Psoas muscle (tissue), 8 donors: Measurements from ENCODE around the gene CELF2. TPM values are rescaled to one million over a fixed set of nuclear protein-coding genes. Genes with fewer than 3 reads are reported as not detected.

Experiments used
- ATAC-seq, 4 donors: fragments of 200-7000 bp; cut with Tn5 transposase; one replicate each; pipeline ENCODE4 v1.9.1; 2020; ENCODE audit warnings: moderate library complexity in 3 of 4, mild to moderate bottlenecking in 2 of 4
- DNase-seq, 2 donors: peaks; one replicate each; pipeline ENCODE4 v3.0.0-alpha.2; 2020
- H3K27ac ChIP-seq: fragments of 200-600 bp; one replicate; pipeline ENCODE4 v1.8.0; 2022
- H3K27me3 ChIP-seq, 3 donors: fragments of 200-600 bp in 1 of 3; one replicate each; pipeline versions ENCODE4 v1.6.1 to v1.8.0; 2013 to 2022; ENCODE audit warnings: low read length in 2 of 3, mild to moderate bottlenecking in 2 of 3, moderate library complexity in 1 of 3; ENCODE audit not compliant: insufficient read depth in 3 of 3
- H3K36me3 ChIP-seq, 2 donors: fragments of 200-600 bp in 1 of 2; one replicate each; pipeline versions ENCODE4 v1.6.1 to v1.8.0; 2013 to 2022; ENCODE audit warnings: low read depth in 1 of 2, mild to moderate bottlenecking in 1 of 2, moderate library complexity in 1 of 2; ENCODE audit not compliant: insufficient read depth in 1 of 2
- H3K4me1 ChIP-seq: fragments of 200-600 bp; one replicate; pipeline ENCODE4 v1.8.0; 2022
- H3K4me3 ChIP-seq: fragments of 200-600 bp; one replicate; pipeline ENCODE4 v1.8.0; 2022; ENCODE audit warnings: mild to moderate bottlenecking
- H3K9me3 ChIP-seq: fragments of 200-600 bp; one replicate; pipeline ENCODE4 v1.8.0; 2022
- CTCF ChIP-seq: fragments of 200-600 bp; IDR thresholded peaks from one replicate; pipeline ENCODE4 v1.8.0; 2022; ENCODE audit warnings: antibody characterized with exemption
- WGBS, 3 donors: extraction: QIAGEN DNeasy Blood & Tissue Kit; methylation state at CpG; one replicate each; pipeline versions ENCODE4 v1.1.6 to v1.1.7; 2013; 5-methylcytosine and 5-hydroxymethylcytosine counted together
- intact Hi-C, 2 donors: fragments of 100-400 bp; cut with DNase I; formaldehyde crosslinking; loops; one replicate each; pipeline versions ENCODE4 v1.11.0 to v1.14.2; 2022
- polyA plus RNA-seq, 3 donors: library from polyadenylated mRNA; stranded (reverse); fragments of 200-250 nt; gene quantifications; one replicate each; pipeline ENCODE4 v1.2.3, GENCODE V29; 2013
- total RNA-seq, 4 donors: library from RNA; stranded (reverse); fragmentation: NEBNext Ultra II Directional in 2 of 4; extraction: Animal tissue kit (Norgen Biotek cat#: 25700) in 2 of 4; gene quantifications; one replicate each; pipeline versions ENCODE4 v1.2.1 to v1.2.4, GENCODE V29; 2021 to 2023
- donor health status: healthy with polysubstance abuse.
- donor health status: DM: no; HTN: no; CAD: no; lungs with moderate emphysema.
- donor health status: Bipolar disorder and iron deficiency.
- donor health status: healthy.
- donor health status: DM: yes; HTN: yes; CAD: no.
- donor health status: DM: no; HTN: no; CAD: no.
- donor health status: DM: no; HTN: no; CAD: no.
- donor health status: DM: yes; HTN: yes; CAD: no.

Gene CELF2
- total and polyA plus RNA-seq, 7 donors: 9.8 to 47.8 (median 29.0) TPM

GRCh38 chr10:11225935-11226334, 208.3 kb downstream of the CELF2 start:
- TF ChIP-seq CTCF: no peak
- DNase-seq (no peak), ATAC-seq (peak in 2 of 4 donors; percentile 41 to 61)
- Histone ChIP-seq H3K36me3 (no peaks in the 10 kb centered on the region), H3K9me3 (no peaks in the 10 kb centered on the region), H3K27me3 (no peaks in the 10 kb centered on the region), H3K27ac (no peak overlapping the region), H3K4me1 (no peaks in the 10 kb centered on the region), H3K4me3 (no peak overlapping the region)
- WGBS, 3 donors: 44 to 72% (median 54%) methylated on average over 5 of the region's 5 CpGs
- intact Hi-C loops: no loop called here

GRCh38 chr10:11227103-11227502, 209.4 kb downstream of the CELF2 start:
- Histone ChIP-seq H3K9me3 (no peaks in the 10 kb centered on the region), H3K27me3 (no peaks in the 10 kb centered on the region), H3K36me3 (no peaks in the 10 kb centered on the region), H3K27ac (no peak overlapping the region), H3K4me1 (no peaks in the 10 kb centered on the region), H3K4me3 (no peak overlapping the region)
- intact Hi-C loops: no loop called here
- ATAC-seq (no peak), DNase-seq (no peak)
- TF ChIP-seq CTCF: no peak
- WGBS, 3 donors: 80 to 92% (median 90%) methylated on average over 7 of the region's 7 CpGs

GRCh38 chr10:11229893-11230292, 212.2 kb downstream of the CELF2 start:
- 94 to 95% (median 95%) methylated on average over 5 of the region's 5 CpGs for WGBS, 3 donors
- TF ChIP-seq CTCF: no peak

GRCh38 chr10:11230498-11231167, 213.0 kb downstream of the CELF2 start:
- no peaks in the 10 kb centered on the region for H3K4me1 ChIP-seq
- H3K36me3 ChIP-seq: no peaks in the 10 kb centered on the region
- H3K9me3 ChIP-seq: no peaks in the 10 kb centered on the region
- H3K27me3 ChIP-seq: no peaks in the 10 kb centered on the region
- TF ChIP-seq CTCF: no peak
- DNase-seq: no peak
- no peak overlapping the region for H3K27ac ChIP-seq
- intact Hi-C loops: no loop called here
- ATAC-seq: no peak
- no peak overlapping the region for H3K4me3 ChIP-seq
- WGBS, 3 donors: 60 to 78% (median 72%) methylated on average over 5 of the region's 5 CpGs

More at GRCh38 chr10:11229893-11230292, 212.2 kb downstream of the CELF2 start:
- Histone ChIP-seq H3K36me3 (no peaks in the 10 kb centered on the region), H3K27ac (no peak overlapping the region), H3K4me3 (no peak overlapping the region), H3K4me1 (no peaks in the 10 kb centered on the region), H3K27me3 (no peaks in the 10 kb centered on the region), H3K9me3 (no peaks in the 10 kb centered on the region)
- DNase-seq (no peak), ATAC-seq (no peak)
- intact Hi-C loops: no loop called here

GRCh38 chr10:11231285-11231684, 213.6 kb downstream of the CELF2 start:
- H3K27ac ChIP-seq: no peak overlapping the region
- no peak for DNase-seq
- H3K27me3 ChIP-seq: no peaks in the 10 kb centered on the region
- no peaks in the 10 kb centered on the region for H3K9me3 ChIP-seq
- H3K4me3 ChIP-seq: no peak overlapping the region
- TF ChIP-seq CTCF: no peak
- no peaks in the 10 kb centered on the region for H3K4me1 ChIP-seq
- 75 to 89% (median 79%) methylated on average over 3 of the region's 3 CpGs for WGBS, 3 donors
- ATAC-seq: no peak
- H3K36me3 ChIP-seq: no peaks in the 10 kb centered on the region
- intact Hi-C loops: no loop called here
